SJSA1 (cell line): ENCODE data around the gene RNF2. TPM values are rescaled to one million over a fixed set of nuclear protein-coding genes. Genes with fewer than 3 reads are reported as not detected.

Source experiments
- DNase-seq, 2 experiments: peaks; one replicate each; pipeline ENCODE4 v3.0.0-alpha.2; 2015 to 2020; ENCODE audit warnings: low spot score in 2 of 2, low read depth in 1 of 2
- H3K27ac ChIP-seq: fragments of 250-450 bp; sonication (Bioruptor Pico); 2 replicates; pipeline ENCODE4 v1.5.1; 2020; ENCODE audit warnings: mild to moderate bottlenecking, moderate library complexity
- H3K27me3 ChIP-seq: fragments of 250-450 bp; sonication (Bioruptor Pico); replicated peaks from 2 replicates; pipeline ENCODE4 v1.5.1; 2020; ENCODE audit warnings: mild to moderate bottlenecking, moderate library complexity
- H3K36me3 ChIP-seq: fragments of 250-450 bp; sonication (Bioruptor Pico); 2 replicates; pipeline ENCODE4 v1.5.1; 2020; ENCODE audit warnings: mild to moderate bottlenecking
- H3K4me1 ChIP-seq: fragments of 250-450 bp; sonication (Bioruptor Pico); replicated peaks from 2 replicates; pipeline ENCODE4 v1.6.1; 2021; ENCODE audit warnings: mild to moderate bottlenecking
- H3K4me3 ChIP-seq: fragments of 250-450 bp; sonication (Bioruptor Pico); 2 replicates; pipeline ENCODE4 v1.5.1; 2020; ENCODE audit warnings: mild to moderate bottlenecking
- H3K9me3 ChIP-seq: fragments of 250-450 bp; sonication (Bioruptor Pico); replicated peaks from 2 replicates; pipeline ENCODE4 v1.5.1; 2020; ENCODE audit warnings: mild to moderate bottlenecking
- total RNA-seq: library from RNA; depleted of rRNA; stranded (reverse); fragments of >200 nt; shearing (Covaris generic); gene quantifications from 2 replicates; pipeline ENCODE4 v1.2.3, GENCODE V29; 2014; rRNA removed

RNF2 gene
- total RNA-seq, 1 experiment from 2014 or later = 20.9 TPM

DNA sequence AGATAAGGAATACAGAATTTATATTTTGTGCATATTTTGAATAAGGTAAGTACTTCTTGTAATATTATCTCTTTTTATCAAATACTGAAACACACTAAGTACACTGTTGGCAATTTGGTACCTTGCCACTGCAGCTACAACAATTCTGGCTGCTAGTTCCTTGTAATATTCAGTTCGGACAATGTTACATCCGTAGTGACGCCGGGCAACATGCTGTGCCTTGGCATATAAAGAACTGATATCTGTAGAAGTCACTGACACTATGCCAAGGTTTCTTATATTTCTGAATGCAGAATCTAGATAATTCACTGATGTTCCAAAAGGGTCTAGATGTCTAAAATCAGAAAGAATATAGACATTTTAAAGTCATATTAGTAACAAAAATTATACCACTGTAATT is 93.9 kb downstream of the RNF2 start:
- Histone ChIP-seq H3K9me3 (no peaks in the 10 kb centered on the region), H3K27ac (no peak overlapping the region), H3K27me3 (no peaks in the 10 kb centered on the region), H3K4me1 (0 out of 2 replicates have a peak, but pooled peaks cover 2% of the 10 kb centered on the region), H3K4me3 (no peak overlapping the region), H3K36me3 (peaks cover 12% of the 10 kb centered on the region)
- no peak for DNase-seq

DNA sequence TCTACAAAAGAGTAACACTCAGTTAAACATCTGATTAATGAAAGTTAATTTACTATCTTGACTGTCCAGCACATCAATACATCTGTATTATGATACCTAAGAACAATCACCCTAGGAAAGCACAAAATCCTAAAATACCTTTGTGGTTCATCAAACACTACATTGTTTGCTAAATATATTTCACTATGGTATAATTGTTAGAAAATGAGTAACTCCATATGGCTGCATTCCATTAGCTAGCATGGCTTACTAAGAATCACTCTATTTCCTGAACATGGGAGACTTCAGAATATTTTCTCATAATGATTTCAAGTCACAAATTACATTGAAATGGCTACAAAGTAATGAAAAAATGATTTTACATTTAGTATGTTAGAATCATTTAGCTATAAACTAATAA is 98.9 kb downstream of the RNF2 start:
- no peak for DNase-seq
- Histone ChIP-seq H3K4me3 (no peak overlapping the region), H3K36me3 (peaks cover 17% of the 10 kb centered on the region), H3K4me1 (0 out of 2 replicates have a peak, but pooled peaks cover 3% of the 10 kb centered on the region), H3K27me3 (no peaks in the 10 kb centered on the region), H3K27ac (no peak overlapping the region), H3K9me3 (no peaks in the 10 kb centered on the region)

DNA sequence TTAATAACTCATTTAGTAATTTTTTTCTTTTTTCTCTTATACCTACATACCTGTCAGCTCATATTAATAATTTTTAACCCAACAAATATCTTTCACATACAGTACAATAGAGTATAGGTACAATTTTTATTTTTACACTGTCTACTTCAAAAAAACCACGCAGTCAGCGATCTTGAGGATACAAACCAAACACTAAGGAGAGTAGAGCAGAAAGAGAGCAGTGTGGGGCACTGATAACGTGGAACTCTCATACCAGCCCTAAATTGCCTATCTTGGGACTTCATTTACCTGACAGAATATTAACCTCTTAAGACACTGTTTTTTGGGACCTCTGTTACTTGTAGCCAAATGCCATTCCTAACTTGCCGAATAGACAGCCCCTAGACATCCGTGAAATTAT is 105.9 kb downstream of the RNF2 start:
- H3K36me3 ChIP-seq = peaks cover 18% of the 10 kb centered on the region
- H3K9me3 ChIP-seq = no peaks in the 10 kb centered on the region
- no peaks in the 10 kb centered on the region for H3K27me3 ChIP-seq
- H3K4me1 ChIP-seq = peaks cover 9% of the 10 kb centered on the region; the same call in 1 of the 2 replicates
- DNase-seq = no peak
- no peak overlapping the region for H3K27ac ChIP-seq
- H3K4me3 ChIP-seq = no peak overlapping the region

Other genes starting within 250 kb of the RNF2 start
- gene NIBAN1, start 71.0 kb upstream of the RNF2 start, total RNA-seq = 45.1 and 51.8 TPM in 2 replicates
- 16.1 and 22.5 TPM in 2 replicates for gene TRMT1L, start 111.4 kb downstream of the RNF2 start, total RNA-seq
- gene SWT1, start 111.6 kb downstream of the RNF2 start, total RNA-seq = 0.63 and 1.5 TPM in 2 replicates